ENCODE data around the gene ERBB4.

Gene ERBB4

GRCh38 chr2:211513446-211513845 is 1025.2 kb downstream of the ERBB4 start:
- in situ Hi-C loops (cut with MboI; ENCODE audit: low sequenced_read_pairs): no loop called here

DNA sequence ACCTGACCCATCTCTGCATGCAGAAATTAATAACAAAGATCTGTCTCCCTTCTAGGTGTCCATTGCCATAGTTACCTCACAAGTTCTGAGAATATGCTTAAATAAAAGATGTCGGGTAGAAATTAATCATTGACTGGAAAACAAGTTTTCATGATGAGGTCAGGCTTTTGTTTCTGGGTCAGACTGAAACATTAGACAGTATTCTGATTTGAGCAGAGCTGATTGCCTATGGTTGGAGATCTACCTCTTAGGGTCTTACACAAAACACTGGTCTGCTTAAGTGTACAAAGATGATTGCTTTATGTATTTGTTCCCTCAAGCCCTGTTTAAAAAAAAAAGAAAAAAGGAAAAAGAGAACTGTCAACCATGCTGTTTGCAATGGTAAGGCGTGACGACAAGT is 1025.8 kb downstream of the ERBB4 start:
- in situ Hi-C loops (cut with MboI; ENCODE audit: low sequenced_read_pairs): no loop called here

GRCh38 chr2:211503856-211504255 is 1034.7 kb downstream of the ERBB4 start:
- in situ Hi-C loops (cut with MboI; ENCODE audit: low sequenced_read_pairs): no loop called here

DNA sequence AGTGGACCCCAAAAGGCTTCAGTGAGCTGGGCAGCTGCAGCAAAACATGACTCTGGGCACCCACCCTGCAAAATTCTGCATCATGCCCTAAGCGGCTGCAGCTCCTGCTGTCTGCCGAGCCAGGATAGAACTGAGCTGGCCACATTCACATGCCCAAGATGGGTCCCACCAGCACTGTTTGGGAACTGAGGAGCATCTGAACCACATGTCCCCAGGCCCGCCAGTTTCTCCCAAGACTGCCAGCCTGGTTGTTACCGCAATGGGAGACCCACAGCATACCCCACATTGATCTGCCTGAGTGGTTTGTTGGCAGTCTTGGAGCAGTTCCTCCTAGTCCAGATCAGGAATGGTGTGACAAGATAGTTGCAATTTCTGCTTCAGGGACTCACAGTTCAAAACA is 1035.4 kb downstream of the ERBB4 start:
- in situ Hi-C loops (cut with MboI; ENCODE audit: low sequenced_read_pairs): no loop called here

GRCh38 chr2:211498551-211499205 is 1039.9 kb downstream of the ERBB4 start:
- in situ Hi-C loops (cut with MboI; ENCODE audit: low sequenced_read_pairs): no loop called here

- in situ Hi-C loops (cut with MboI; ENCODE audit: low sequenced_read_pairs): no loop called here
These were observed 1043.3 kb downstream of the ERBB4 start for GRCh38 chr2:211495339-211495738.

GRCh38 chr2:211494536-211494935 is 1044.1 kb downstream of the ERBB4 start:
- in situ Hi-C loops (cut with MboI; ENCODE audit: low sequenced_read_pairs): no loop called here

DNA sequence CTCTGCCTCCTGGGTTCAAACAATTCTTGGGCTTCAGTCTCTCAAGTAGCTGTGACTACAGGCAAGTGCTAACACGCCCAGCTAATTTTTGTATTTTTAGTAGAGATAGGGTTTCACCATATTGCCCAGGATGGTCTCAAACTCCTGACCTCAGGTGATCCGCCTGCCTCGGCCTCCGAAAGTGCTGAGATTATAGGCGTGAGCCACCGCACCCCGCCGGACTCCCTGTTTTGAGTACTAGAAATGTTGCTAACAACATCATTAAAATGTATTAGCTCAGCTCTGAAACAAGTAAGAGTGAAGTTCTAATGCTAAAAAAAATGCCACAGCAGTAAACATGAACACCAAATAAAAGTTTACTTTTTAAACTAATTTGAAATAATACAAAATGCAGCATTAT is 1044.5 kb downstream of the ERBB4 start:
- in situ Hi-C loops (cut with MboI; ENCODE audit: low sequenced_read_pairs): no loop called here

DNA sequence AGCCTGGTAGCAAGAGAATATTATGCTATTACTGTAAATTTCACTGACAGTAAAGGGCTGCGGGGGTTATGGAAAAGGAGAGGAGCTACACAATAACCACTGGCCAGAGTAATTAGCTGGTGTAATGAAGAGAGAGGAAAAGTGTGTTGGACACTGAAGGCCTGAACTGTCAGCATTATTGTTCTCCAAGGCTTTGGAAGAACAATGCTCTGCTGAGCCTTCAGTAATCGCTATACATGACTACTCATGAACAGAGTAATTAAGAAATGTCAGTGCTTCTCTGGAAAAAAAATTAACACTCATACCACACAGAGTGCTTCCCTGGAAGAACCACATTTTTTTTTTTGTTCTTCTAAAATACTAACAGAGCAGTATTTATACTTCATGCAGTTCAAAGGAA is 1050.9 kb downstream of the ERBB4 start:
- in situ Hi-C loops (cut with MboI; ENCODE audit: low sequenced_read_pairs): no loop called here

DNA sequence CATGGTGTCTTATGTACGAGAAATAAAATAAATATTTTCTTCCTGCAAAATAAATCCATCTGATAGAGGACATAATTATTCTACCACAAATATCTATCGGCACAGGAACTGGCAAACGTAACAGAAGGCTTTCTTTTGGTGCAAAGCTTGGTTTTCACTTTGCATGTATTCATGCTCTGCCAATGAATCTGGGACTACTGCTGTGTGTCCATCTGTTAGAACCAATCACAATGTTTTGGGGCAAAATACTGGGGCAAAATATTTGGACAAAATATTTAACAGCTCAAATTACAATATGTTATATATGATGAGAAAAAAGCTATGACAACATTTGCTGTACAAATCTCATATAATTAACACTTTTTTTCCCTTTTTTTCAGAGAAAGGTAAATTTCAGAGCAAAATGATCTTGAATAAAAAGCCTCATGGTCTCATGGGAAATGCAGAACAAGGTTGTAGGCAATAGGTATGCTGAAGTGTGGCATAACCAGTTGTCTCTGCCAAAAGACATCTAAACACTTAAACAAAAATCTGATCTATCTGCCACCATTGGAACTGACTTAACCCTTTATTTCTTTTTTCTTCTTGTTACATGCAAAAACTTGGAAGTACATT is 1059.0 kb downstream of the ERBB4 start:
- in situ Hi-C loops (cut with MboI; ENCODE audit: low sequenced_read_pairs): no loop called here

- in situ Hi-C loops (cut with MboI; ENCODE audit: low sequenced_read_pairs): no loop called here
These were observed 1060.9 kb downstream of the ERBB4 start for GRCh38 chr2:211477537-211478275.

DNA sequence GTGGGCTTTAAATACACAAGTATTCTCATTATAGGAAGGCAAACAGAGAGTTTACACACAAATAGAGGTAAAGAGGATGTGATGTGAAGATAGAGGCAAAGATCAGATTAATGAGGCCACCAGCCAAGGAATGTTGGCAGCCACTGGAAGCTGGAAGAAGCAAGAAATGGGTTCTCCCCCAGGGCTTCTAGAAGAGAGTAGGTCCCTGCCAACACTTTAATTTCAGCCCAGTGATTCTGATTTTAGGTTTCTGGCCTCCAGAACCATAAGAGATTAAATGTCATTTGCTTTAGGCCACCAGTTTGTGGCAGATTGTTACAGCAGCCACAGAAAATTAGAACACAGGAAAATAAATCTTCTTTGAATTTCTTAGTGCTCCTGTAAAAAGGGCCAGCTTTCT is 1065.5 kb downstream of the ERBB4 start:
- in situ Hi-C loops (cut with MboI; ENCODE audit: low sequenced_read_pairs): no loop called here

- in situ Hi-C loops (cut with MboI; ENCODE audit: low sequenced_read_pairs): no loop called here
These were observed 1068.9 kb downstream of the ERBB4 start for GRCh38 chr2:211469664-211470059.

DNA sequence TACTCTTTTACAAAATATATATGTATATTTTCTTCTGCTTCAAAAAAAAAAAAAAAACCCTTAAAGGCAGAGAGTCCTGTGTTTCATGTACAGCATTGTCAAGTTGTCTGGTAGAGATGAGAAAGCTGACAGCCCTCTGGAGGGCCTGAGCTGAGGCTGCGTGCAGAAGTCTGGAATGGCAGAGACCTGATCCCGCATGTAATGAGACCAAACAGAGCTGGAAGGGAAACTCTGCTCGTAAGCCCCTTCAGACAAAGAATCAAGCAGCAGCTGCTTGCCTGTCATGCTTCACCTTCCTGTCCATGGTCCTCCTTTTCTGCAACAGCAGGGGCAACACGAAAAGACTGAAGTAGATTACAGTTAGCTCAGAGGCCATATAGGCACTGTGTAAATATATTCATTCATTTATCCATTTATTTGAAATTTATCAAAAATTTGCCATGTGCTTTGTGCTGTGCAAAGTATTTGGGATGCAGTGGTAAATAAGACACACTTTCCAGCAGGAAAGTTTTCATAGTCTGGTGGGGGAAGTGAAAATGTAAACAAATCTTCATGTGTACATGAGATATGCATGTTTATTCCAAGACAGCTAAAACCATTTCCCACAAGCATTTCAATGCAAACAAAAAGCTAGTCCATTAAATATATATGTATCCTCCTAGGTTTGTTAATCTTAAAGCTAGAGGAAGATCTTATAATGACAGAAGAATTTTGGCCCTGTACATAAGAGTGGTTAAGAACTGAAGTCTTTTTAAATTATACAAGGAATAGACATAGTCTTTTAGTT is 1069.5 kb downstream of the ERBB4 start:
- in situ Hi-C loops (cut with MboI; ENCODE audit: low sequenced_read_pairs): no loop called here

- in situ Hi-C loops (cut with MboI; ENCODE audit: low sequenced_read_pairs): no loop called here
These were observed 1070.4 kb downstream of the ERBB4 start for GRCh38 chr2:211468217-211468616.

GRCh38 chr2:211463397-211463796 is 1075.2 kb downstream of the ERBB4 start:
- in situ Hi-C loops (cut with MboI; ENCODE audit: low sequenced_read_pairs): no loop called here

DNA sequence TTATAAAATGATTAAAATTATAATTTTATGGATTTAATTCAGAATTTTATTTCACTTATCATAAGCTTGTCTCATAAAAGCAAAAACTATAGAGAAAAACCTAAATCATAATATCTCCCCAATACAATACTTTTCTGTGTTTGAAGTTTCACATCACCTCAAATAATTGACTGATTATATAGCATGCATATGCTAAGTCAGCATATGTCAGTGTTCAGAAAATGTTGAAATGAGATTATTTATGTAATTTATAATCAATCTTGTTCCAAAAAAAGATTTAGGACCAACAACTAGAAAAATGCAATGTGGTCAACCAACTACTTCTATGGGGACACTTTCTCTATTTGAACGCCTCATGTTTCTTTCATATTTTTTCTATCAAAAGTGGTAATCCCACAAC is 1079.6 kb downstream of the ERBB4 start:
- in situ Hi-C loops (cut with MboI; ENCODE audit: low sequenced_read_pairs): no loop called here

DNA sequence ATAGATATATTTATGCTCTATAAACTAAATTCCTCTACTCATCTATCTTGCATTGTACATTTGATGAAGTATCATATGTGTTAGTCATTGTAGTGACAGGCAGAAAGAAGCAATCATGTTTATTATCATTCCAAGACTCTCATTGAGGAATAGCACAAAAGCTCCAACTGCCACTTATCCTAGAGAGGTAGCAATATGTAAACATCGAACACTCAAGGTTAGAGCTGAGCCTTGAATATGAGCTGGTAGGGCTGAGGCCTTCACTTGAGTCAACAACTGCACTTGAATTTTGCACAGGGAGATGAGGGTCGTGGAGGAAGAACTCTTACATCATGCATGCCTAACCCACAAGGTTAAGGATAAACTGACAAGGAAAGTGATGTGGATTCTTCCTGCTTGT is 1081.3 kb downstream of the ERBB4 start:
- in situ Hi-C loops (cut with MboI; ENCODE audit: low sequenced_read_pairs): no loop called here

- in situ Hi-C loops (cut with MboI; ENCODE audit: low sequenced_read_pairs): no loop called here
These were observed 1083.3 kb downstream of the ERBB4 start for GRCh38 chr2:211455216-211455841.

- in situ Hi-C loops (cut with MboI; ENCODE audit: low sequenced_read_pairs): no loop called here
These were observed 1083.9 kb downstream of the ERBB4 start for GRCh38 chr2:211454679-211455078.

DNA sequence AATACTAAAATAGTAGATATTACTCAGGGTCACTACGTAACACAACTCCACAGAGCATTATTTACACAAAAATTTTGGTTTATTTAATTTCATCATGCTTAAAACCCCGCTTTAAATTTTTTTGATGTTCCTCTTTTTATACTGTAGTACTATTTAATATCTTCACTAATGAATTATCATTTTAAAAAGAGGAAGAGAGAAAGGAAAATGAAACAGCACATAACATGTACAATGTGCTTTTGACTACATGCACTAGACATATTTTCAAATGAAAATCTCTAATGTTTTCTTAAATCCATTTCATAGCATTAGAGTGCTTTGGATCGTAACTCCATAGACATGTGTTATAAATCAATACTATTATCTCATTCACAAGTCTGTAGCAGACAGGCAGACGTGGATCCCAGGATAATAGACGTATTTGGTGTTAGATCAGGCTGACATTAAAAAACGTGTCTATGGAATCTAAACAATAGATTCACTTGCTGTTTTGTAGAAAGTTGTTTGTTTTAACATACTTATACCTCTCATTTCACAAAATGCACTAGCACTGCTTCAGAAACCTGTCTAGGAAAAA is 1085.2 kb downstream of the ERBB4 start:
- in situ Hi-C loops (cut with MboI; ENCODE audit: low sequenced_read_pairs): no loop called here

All from HL-60/S4 treated with retinoic acid at 250 ng/mL for 4 days and 3 days (cell line).